Measurements from ENCODE around the gene GABRR3. TPM values are rescaled to one million over a fixed set of nuclear protein-coding genes. Genes with fewer than 3 reads are reported as not detected.

The GABRR3 gene
- total RNA-seq: not detected

GRCh38 chr3:98035208-98035607, at the start of gene GABRR3:
GABRR3 (minus strand) TSS chr3:98035315; CDS start chr3:98034987, 328 bp downstream.
- peaks cover 0 to 37% (median 2%) of the 10 kb centered on the region in 4 donors for H3K27me3 ChIP-seq
- H3K4me3 ChIP-seq: no peak within 1 kb of the TSS
- no peak for TF ChIP-seq POLR2A (IDR thresholded peaks at IDR 0.05)
- intact Hi-C loops (cut with DNase I): no loop called here
- H3K27ac ChIP-seq: no peak within 1 kb of the TSS
- H3K36me3 ChIP-seq: no peaks in the 10 kb centered on the region
- peaks cover 0 to 6% (median 3%) of the 10 kb centered on the region in 3 donors for H3K4me1 ChIP-seq
- no peak for DNase-seq
- H3K9me3 ChIP-seq: no peaks in the 10 kb centered on the region
- WGBS, 2 donors: 36% methylated on average over 3 of the region's 3 CpGs

GRCh38 chr3:98073486-98073885, 38.4 kb upstream of the GABRR3 start:
- Histone ChIP-seq H3K4me3 (no peak overlapping the region), H3K36me3 (no peaks in the 10 kb centered on the region), H3K9me3 (no peaks in the 10 kb centered on the region), H3K4me1 (no peaks in the 10 kb centered on the region), H3K27ac (no peak overlapping the region), H3K27me3 (no peaks in the 10 kb centered on the region)
- intact Hi-C loops (cut with DNase I): no loop called here
- no peak for DNase-seq
- 22 to 23% methylated on average over 1 of the region's 1 CpG for WGBS, 2 donors
- TF ChIP-seq POLR2A (IDR thresholded peaks at IDR 0.05) (no peak), CTCF (IDR thresholded peaks at IDR 0.05) (no peak)

GRCh38 chr3:98070840-98071239, 35.7 kb upstream of the GABRR3 start:
- intact Hi-C loops (cut with DNase I): no loop called here
- no peak for DNase-seq
- WGBS, 2 donors: 19 to 26% methylated on average over 2 of the region's 2 CpGs

GRCh38 chr3:98068824-98069223, 33.7 kb upstream of the GABRR3 start:
- H3K4me3 ChIP-seq: no peak overlapping the region
- no peaks in the 10 kb centered on the region for H3K4me1 ChIP-seq

More at GRCh38 chr3:98070840-98071239, 35.7 kb upstream of the GABRR3 start:
- no peaks in the 10 kb centered on the region for H3K27me3 ChIP-seq
- TF ChIP-seq POLR2A (IDR thresholded peaks at IDR 0.05): no peak
- no peak overlapping the region for H3K27ac ChIP-seq
- no peaks in the 10 kb centered on the region for H3K36me3 ChIP-seq
- no peak overlapping the region for H3K4me3 ChIP-seq
- H3K9me3 ChIP-seq: no peaks in the 10 kb centered on the region
- H3K4me1 ChIP-seq: no peaks in the 10 kb centered on the region

GRCh38 chr3:98058244-98058960, 23.3 kb upstream of the GABRR3 start:
- Histone ChIP-seq H3K36me3 (no peaks in the 10 kb centered on the region), H3K4me3 (no peak overlapping the region), H3K4me1 (no peaks in the 10 kb centered on the region), H3K27me3 (no peaks in the 10 kb centered on the region), H3K9me3 (no peaks in the 10 kb centered on the region), H3K27ac (no peak overlapping the region)
- intact Hi-C loops (cut with DNase I): no loop called here
- DNase-seq: no peak
- no peak for TF ChIP-seq POLR2A (IDR thresholded peaks at IDR 0.05)
- TF ChIP-seq CTCF (IDR thresholded peaks at IDR 0.05): no peak
- 22 to 29% methylated on average over 6 to 7 of the region's 7 CpGs for WGBS, 2 donors

More at GRCh38 chr3:98068824-98069223, 33.7 kb upstream of the GABRR3 start:
- H3K36me3 ChIP-seq: no peaks in the 10 kb centered on the region
- no peaks in the 10 kb centered on the region for H3K9me3 ChIP-seq
- 49 to 51% methylated on average over 2 of the region's 2 CpGs for WGBS, 2 donors
- no peak for TF ChIP-seq CTCF (IDR thresholded peaks at IDR 0.05)
- TF ChIP-seq POLR2A (IDR thresholded peaks at IDR 0.05): no peak
- intact Hi-C loops (cut with DNase I): no loop called here
- H3K27ac ChIP-seq: no peak overlapping the region
- no peaks in the 10 kb centered on the region for H3K27me3 ChIP-seq
- DNase-seq: no peak

GRCh38 chr3:98057631-98058030, 22.5 kb upstream of the GABRR3 start:
- Histone ChIP-seq H3K27me3 (no peaks in the 10 kb centered on the region), H3K4me3 (no peak overlapping the region), H3K9me3 (no peaks in the 10 kb centered on the region), H3K36me3 (no peaks in the 10 kb centered on the region), H3K4me1 (no peaks in the 10 kb centered on the region), H3K27ac (no peak overlapping the region)
- intact Hi-C loops (cut with DNase I): no loop called here
- WGBS, 2 donors: 92 to 100% methylated on average over 1 of the region's 1 CpG
- DNase-seq: no peak
- TF ChIP-seq CTCF (IDR thresholded peaks at IDR 0.05): no peak
- no peak for TF ChIP-seq POLR2A (IDR thresholded peaks at IDR 0.05)

Measured in esophagus squamous epithelium (tissue), 5 donors.